ENCODE data around the gene GCGR.

DNA sequence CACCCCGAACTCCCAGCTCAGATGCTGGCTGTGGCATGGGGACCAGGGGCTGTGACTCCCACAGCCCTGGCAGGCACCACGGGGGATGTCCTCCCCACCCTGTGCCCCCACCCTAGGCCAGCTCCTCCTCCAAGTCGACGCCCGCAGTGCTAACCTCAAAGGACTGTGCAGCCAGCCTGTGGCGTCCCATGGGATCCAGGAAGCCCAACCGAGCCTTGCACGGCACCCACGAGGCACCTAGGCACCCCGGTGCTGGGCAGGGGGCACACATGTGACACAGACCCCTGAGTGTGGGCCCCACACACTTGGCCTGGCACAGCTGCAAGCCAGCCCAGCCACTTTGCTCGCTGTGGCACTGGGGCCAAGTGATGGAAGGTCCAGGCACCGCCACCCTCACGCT, 3.9 kb downstream of the GCGR start:
- TF ChIP-seq, protein P1, sequence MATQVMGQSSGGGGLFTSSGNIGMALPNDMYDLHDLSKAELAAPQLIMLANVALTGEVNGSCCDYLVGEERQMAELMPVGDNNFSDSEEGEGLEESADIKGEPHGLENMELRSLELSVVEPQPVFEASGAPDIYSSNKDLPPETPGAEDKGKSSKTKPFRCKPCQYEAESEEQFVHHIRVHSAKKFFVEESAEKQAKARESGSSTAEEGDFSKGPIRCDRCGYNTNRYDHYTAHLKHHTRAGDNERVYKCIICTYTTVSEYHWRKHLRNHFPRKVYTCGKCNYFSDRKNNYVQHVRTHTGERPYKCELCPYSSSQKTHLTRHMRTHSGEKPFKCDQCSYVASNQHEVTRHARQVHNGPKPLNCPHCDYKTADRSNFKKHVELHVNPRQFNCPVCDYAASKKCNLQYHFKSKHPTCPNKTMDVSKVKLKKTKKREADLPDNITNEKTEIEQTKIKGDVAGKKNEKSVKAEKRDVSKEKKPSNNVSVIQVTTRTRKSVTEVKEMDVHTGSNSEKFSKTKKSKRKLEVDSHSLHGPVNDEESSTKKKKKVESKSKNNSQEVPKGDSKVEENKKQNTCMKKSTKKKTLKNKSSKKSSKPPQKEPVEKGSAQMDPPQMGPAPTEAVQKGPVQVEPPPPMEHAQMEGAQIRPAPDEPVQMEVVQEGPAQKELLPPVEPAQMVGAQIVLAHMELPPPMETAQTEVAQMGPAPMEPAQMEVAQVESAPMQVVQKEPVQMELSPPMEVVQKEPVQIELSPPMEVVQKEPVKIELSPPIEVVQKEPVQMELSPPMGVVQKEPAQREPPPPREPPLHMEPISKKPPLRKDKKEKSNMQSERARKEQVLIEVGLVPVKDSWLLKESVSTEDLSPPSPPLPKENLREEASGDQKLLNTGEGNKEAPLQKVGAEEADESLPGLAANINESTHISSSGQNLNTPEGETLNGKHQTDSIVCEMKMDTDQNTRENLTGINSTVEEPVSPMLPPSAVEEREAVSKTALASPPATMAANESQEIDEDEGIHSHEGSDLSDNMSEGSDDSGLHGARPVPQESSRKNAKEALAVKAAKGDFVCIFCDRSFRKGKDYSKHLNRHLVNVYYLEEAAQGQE (IDR thresholded peaks at IDR 0.05; ENCODE audit: insufficient read depth in 1 of 2, low read depth in 2 of 2, low read length in 1 of 2), result no peak
- TF ChIP-seq, protein P2, sequence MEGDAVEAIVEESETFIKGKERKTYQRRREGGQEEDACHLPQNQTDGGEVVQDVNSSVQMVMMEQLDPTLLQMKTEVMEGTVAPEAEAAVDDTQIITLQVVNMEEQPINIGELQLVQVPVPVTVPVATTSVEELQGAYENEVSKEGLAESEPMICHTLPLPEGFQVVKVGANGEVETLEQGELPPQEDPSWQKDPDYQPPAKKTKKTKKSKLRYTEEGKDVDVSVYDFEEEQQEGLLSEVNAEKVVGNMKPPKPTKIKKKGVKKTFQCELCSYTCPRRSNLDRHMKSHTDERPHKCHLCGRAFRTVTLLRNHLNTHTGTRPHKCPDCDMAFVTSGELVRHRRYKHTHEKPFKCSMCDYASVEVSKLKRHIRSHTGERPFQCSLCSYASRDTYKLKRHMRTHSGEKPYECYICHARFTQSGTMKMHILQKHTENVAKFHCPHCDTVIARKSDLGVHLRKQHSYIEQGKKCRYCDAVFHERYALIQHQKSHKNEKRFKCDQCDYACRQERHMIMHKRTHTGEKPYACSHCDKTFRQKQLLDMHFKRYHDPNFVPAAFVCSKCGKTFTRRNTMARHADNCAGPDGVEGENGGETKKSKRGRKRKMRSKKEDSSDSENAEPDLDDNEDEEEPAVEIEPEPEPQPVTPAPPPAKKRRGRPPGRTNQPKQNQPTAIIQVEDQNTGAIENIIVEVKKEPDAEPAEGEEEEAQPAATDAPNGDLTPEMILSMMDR (IDR thresholded peaks at IDR 0.05), result no peak
- TF ChIP-seq SIN3A (IDR thresholded peaks at IDR 0.05; ENCODE audit: borderline replicate concordance, insufficient read depth, low read depth, low read length) (no peak), POLR2AphosphoS5 (IDR thresholded peaks at IDR 0.05; ENCODE audit: low read depth, low read length) (no peak), TCF7L2 (IDR thresholded peaks at IDR 0.05; ENCODE audit: low read depth, low read length) (no peak)

Measured in Panc1 (cell line).